ENCODE data around the gene BRD7.

BRD7 gene

GRCh38 chr16:50316848-50317630 lies 51.7 kb downstream of the BRD7 start:
- Histone ChIP-seq H3K4me2 (ENCODE audit: low read depth, low read length, poor library complexity, severe bottlenecking) (no peak overlapping the region), H2AFZ (ENCODE audit: low read depth, low read length, severe bottlenecking) (no peak overlapping the region), H3K27me3 (ENCODE audit: low read length) (no peaks in the 10 kb centered on the region), H3K9me3 (ENCODE audit: insufficient read depth, low read length) (no peaks in the 10 kb centered on the region), H3K9me2 (replicated peaks; ENCODE audit: insufficient read depth, low read length) (no peaks in the 10 kb centered on the region), H3K79me2 (ENCODE audit: insufficient read depth, low read length) (no peaks in the 10 kb centered on the region), H3F3A (ENCODE audit: insufficient read depth) (peaks cover 5% of the 10 kb centered on the region; the same call in 1 of the 2 replicates), H3K36me3 (ENCODE audit: low read length) (peaks cover 33% of the 10 kb centered on the region), H3K9ac (ENCODE audit: low read length) (no peak overlapping the region), H3K27ac (ENCODE audit: low read depth, low read length) (no peak overlapping the region), H4K20me1 (ENCODE audit: low read depth, low read length) (no peaks in the 10 kb centered on the region), H3K4me3 (ENCODE audit: insufficient read depth, low read length, poor library complexity, severe bottlenecking) (no peak overlapping the region)
- TF ChIP-seq CTCF (IDR thresholded peaks at IDR 0.05; ENCODE audit: insufficient read depth, low read length, poor library complexity, severe bottlenecking) (no peak), EZH2phosphoT487 (conservative IDR thresholded peaks at IDR 0.05; ENCODE audit: low read length) (no peak)

DNA sequence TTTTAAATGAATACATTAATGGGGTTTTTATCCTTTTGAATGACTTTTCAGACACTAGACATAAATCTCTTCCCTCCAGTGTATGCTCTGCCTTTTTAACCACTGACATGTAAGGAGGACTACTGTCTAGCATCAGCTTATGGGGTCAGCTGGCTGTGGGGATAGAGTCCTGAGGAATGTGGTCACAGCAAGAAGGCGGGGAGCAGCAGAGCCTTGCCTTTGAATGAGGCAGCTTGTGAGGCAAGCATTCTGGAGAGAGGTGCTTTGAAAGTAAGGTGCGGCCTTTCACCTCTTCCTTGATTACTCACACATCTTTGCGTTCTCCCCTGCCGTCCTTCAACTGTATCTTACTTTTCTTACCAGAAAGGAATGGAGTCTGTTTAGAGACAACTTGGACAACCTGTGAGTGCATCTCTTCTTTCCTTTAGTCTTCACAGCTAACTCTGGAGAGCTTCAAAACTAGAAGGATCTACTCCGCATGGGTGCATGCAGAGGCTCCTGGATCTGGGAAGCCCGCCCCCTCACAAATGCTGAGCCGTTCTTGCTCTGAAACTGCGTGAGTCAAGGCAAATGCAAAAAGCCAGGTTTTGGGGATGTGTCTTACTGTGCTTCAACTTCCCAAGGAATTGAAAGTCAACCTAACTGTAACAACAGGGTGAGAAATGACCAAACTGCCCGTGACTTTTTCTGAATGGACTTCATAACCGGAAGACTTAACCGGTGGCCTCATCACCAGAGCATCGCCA lies 52.5 kb downstream of the BRD7 start:
- peaks cover 27% of the 10 kb centered on the region; the same call in 1 of the 2 replicates for H3K36me3 ChIP-seq (ENCODE audit: low read length)
- H4K20me1 ChIP-seq (ENCODE audit: low read depth, low read length), result no peaks in the 10 kb centered on the region

GRCh38 chr16:50315346-50315997 lies 53.3 kb downstream of the BRD7 start:
- Histone ChIP-seq H3K9me3 (ENCODE audit: insufficient read depth, low read length) (no peaks in the 10 kb centered on the region), H3F3A (ENCODE audit: insufficient read depth) (peaks cover 5% of the 10 kb centered on the region; the same call in 1 of the 2 replicates), H3K27ac (ENCODE audit: low read depth, low read length) (no peak overlapping the region), H3K9ac (ENCODE audit: low read length) (no peak overlapping the region), H3K4me2 (ENCODE audit: low read depth, low read length, poor library complexity, severe bottlenecking) (no peak overlapping the region), H3K4me3 (ENCODE audit: insufficient read depth, low read length, poor library complexity, severe bottlenecking) (no peak overlapping the region), H3K27me3 (ENCODE audit: low read length) (no peaks in the 10 kb centered on the region), H3K36me3 (ENCODE audit: low read length) (peaks cover 27% of the 10 kb centered on the region; the same call in 1 of the 2 replicates), H4K20me1 (ENCODE audit: low read depth, low read length) (no peaks in the 10 kb centered on the region), H3K9me2 (replicated peaks; ENCODE audit: insufficient read depth, low read length) (no peaks in the 10 kb centered on the region), H2AFZ (ENCODE audit: low read depth, low read length, severe bottlenecking) (no peak overlapping the region), H3K79me2 (ENCODE audit: insufficient read depth, low read length) (no peaks in the 10 kb centered on the region)
- no peak for TF ChIP-seq CTCF (IDR thresholded peaks at IDR 0.05; ENCODE audit: insufficient read depth, low read length, poor library complexity, severe bottlenecking)
- no peak for TF ChIP-seq EZH2phosphoT487 (conservative IDR thresholded peaks at IDR 0.05; ENCODE audit: low read length)

More for the DNA sequence above, 52.5 kb downstream of the BRD7 start:
- no peak overlapping the region for H3K27ac ChIP-seq (ENCODE audit: low read depth, low read length)
- H3K27me3 ChIP-seq (ENCODE audit: low read length), result no peaks in the 10 kb centered on the region
- H3K9ac ChIP-seq (ENCODE audit: low read length), result no peak overlapping the region
- no peak overlapping the region for H2AFZ ChIP-seq (ENCODE audit: low read depth, low read length, severe bottlenecking)
- TF ChIP-seq CTCF (IDR thresholded peaks at IDR 0.05; ENCODE audit: insufficient read depth, low read length, poor library complexity, severe bottlenecking) (no peak), EZH2phosphoT487 (conservative IDR thresholded peaks at IDR 0.05; ENCODE audit: low read length) (no peak)
- peaks cover 5% of the 10 kb centered on the region; the same call in 1 of the 2 replicates for H3F3A ChIP-seq (ENCODE audit: insufficient read depth)
- H3K4me2 ChIP-seq (ENCODE audit: low read depth, low read length, poor library complexity, severe bottlenecking), result no peak overlapping the region
- H3K9me2 ChIP-seq (replicated peaks; ENCODE audit: insufficient read depth, low read length), result no peaks in the 10 kb centered on the region
- no peak overlapping the region for H3K4me3 ChIP-seq (ENCODE audit: insufficient read depth, low read length, poor library complexity, severe bottlenecking)
- H3K9me3 ChIP-seq (ENCODE audit: insufficient read depth, low read length), result no peaks in the 10 kb centered on the region
- H3K79me2 ChIP-seq (ENCODE audit: insufficient read depth, low read length), result no peaks in the 10 kb centered on the region
